Articular chondrocyte of knee joint (primary cell): ENCODE results near the gene APOC4. TPM values are rescaled to one million over a fixed set of nuclear protein-coding genes. Genes with fewer than 3 reads are reported as not detected.

ENCODE experiments used
- total RNA-seq: library from RNA; depleted of rRNA; stranded (reverse); fragments of >200 nt; gene quantifications from 2 replicates; pipeline ENCODE4 v1.2.3, GENCODE V29; 2012

Gene APOC4
- total RNA-seq, result not detected in 2 replicates

GRCh38 chr19:44942067-44942571 lies at the start of gene APOC4:
Gene APOC4, plus strand, starts transcription at chr19:44942237. Its CDS starts 41 bp downstream, at chr19:44942278.

GRCh38 chr19:44905437-44906160 lies 36.4 kb upstream of the APOC4 start, which contains the start of gene APOE:
Gene APOE, plus strand, starts transcription at chr19:44905796. Its CDS starts 829 bp downstream, at chr19:44906625.

GRCh38 chr19:44914433-44915206 lies 27.4 kb upstream of the APOC4 start, which contains the start of gene APOC1:
Gene APOC1, plus strand, starts transcription at chr19:44914608. Its CDS starts 284 bp downstream, at chr19:44914892.

GRCh38 chr19:44954649-44955504 lies 12.8 kb downstream of the APOC4 start, which contains the start of gene CLPTM1:
Gene CLPTM1, plus strand, starts transcription at chr19:44955380. Its CDS starts 16 bp downstream, at chr19:44955396.

Other genes with a start within 250 kb of the APOC4 start
- not detected in 2 replicates for gene CEACAM16, start 243.1 kb upstream of the APOC4 start, total RNA-seq
- 11.2 and 14.2 TPM in 2 replicates for gene BCL3, start 193.5 kb upstream of the APOC4 start, total RNA-seq
- gene CBLC, start 164.3 kb upstream of the APOC4 start, total RNA-seq, result not detected in 2 replicates
- 10.7 and 13.1 TPM in 2 replicates for gene BCAM, start 133.1 kb upstream of the APOC4 start, total RNA-seq
- gene NECTIN2, start 95.9 kb upstream of the APOC4 start, total RNA-seq, result 35.6 and 43.1 TPM in 2 replicates
- 18.2 and 25.2 TPM in 2 replicates for gene TOMM40, start 51.0 kb upstream of the APOC4 start, total RNA-seq
- gene APOE, start 36.4 kb upstream of the APOC4 start, total RNA-seq, result 0.26 and 0.32 TPM in 2 replicates
- gene APOC1, start 27.6 kb upstream of the APOC4 start, total RNA-seq, result 0.52 and 0.86 TPM in 2 replicates
- not detected in 2 replicates for gene APOC2, start 3.8 kb downstream of the APOC4 start, total RNA-seq
- 35.1 and 37.4 TPM in 2 replicates for gene CLPTM1, start 13.1 kb downstream of the APOC4 start, total RNA-seq
- 6.9 and 8.0 TPM in 2 replicates for gene RELB, start 59.2 kb downstream of the APOC4 start, total RNA-seq
- 18.2 and 27.3 TPM in 2 replicates for gene CLASRP, start 96.8 kb downstream of the APOC4 start, total RNA-seq
- gene ZNF296, start 134.2 kb downstream of the APOC4 start, total RNA-seq, result 0.11 TPM in 1 of 2 replicates, not detected in the other
- gene GEMIN7, start 137.0 kb downstream of the APOC4 start, total RNA-seq, result 13.2 and 20.1 TPM in 2 replicates
- 24.0 and 24.6 TPM in 2 replicates for gene PPP1R37, start 150.9 kb downstream of the APOC4 start, total RNA-seq
- gene NKPD1, start 218.7 kb downstream of the APOC4 start, total RNA-seq, result under 0.01 TPM in 1 of 2 replicates, not detected in the other
- 7.7 and 8.4 TPM in 2 replicates for gene TRAPPC6A, start 236.0 kb downstream of the APOC4 start, total RNA-seq
- 6.1 and 7.6 TPM in 2 replicates for gene BLOC1S3, start 236.5 kb downstream of the APOC4 start, total RNA-seq